Nephron progenitor cell (in vitro differentiated cells): ENCODE results near the gene SEH1L.

Experiments used
- DNase-seq: peaks from one replicate; pipeline ENCODE4 v3.0.0; 2021
- H3K27ac Mint-ChIP-seq: 2 replicates; pipeline ENCODE4 v1.8.0; 2021; ENCODE audit warnings: mild to moderate bottlenecking, moderate library complexity, mixed read lengths
- H3K27me3 Mint-ChIP-seq: 2 replicates; pipeline ENCODE4 v1.8.0; 2021; ENCODE audit warnings: mild to moderate bottlenecking, low read depth, mixed read lengths; ENCODE audit not compliant: poor library complexity
- H3K36me3 Mint-ChIP-seq: 2 replicates; pipeline ENCODE4 v1.8.0; 2021; ENCODE audit warnings: low read depth, mixed read lengths
- H3K4me1 Mint-ChIP-seq: 2 replicates; pipeline ENCODE4 v1.8.0; 2021; ENCODE audit warnings: mixed read lengths
- H3K4me3 Mint-ChIP-seq: 2 replicates; pipeline ENCODE4 v1.8.0; 2021; ENCODE audit warnings: mild to moderate bottlenecking, moderate library complexity, mixed read lengths
- H3K9me3 Mint-ChIP-seq: 2 replicates; pipeline ENCODE4 v1.8.0; 2021; ENCODE audit warnings: mild to moderate bottlenecking, moderate library complexity, mixed read lengths
- CTCF ChIP-seq: fragments of 200-600 bp; sonication (generic); IDR thresholded peaks from 2 replicates; pipeline ENCODE4 v1.5.0; 2021; ENCODE audit warnings: antibody characterized with exemption

SEH1L gene

DNA sequence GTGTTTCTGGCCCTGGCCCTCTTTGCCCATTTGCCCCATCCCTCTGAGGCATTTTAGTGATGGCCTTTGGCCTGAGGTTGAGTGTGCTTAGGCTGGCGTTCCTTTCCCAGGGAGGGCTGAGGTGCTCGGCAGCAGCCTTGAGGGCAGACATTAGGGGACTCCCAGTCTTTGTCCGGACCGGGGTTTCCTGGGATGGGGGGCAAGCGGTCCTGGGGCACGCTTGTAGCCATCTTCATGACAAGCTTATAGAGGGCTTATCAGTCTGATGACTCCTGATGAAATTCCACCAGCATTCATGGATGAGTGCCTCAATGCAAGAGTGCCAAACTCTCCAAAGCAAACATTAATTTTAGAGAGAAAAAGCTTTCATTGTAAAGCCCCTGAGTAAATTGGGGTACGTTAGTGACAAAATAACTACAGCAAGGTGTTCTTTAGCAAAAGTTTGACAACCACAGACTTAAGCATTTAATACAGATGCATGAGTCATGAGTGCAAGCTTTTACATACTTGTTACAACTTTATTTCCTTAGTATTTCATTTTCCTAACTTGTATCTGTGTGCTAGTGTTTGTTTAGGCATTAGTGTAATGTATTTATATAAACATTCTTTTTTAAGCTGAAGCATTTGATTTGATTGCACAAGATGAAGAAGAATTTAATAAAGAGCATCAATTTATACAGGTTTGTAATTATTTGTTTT lies 89.0 kb downstream of the SEH1L start:
- Mint-ChIP-seq H3K27me3 (peaks cover 11% of the 10 kb centered on the region), H3K27ac (no peak overlapping the region), H3K9me3 (peaks cover 1% of the 10 kb centered on the region), H3K36me3 (peaks cover 63% of the 10 kb centered on the region), H3K4me3 (no peak overlapping the region), H3K4me1 (no peaks in the 10 kb centered on the region)
- DNase-seq: no peak
- no peak for TF ChIP-seq CTCF
